Parathyroid adenoma (tissue), 2 donors: ENCODE results near the gene HOXA6.
A peak's percentile ranks its signal among the peaks of the same experiment; 100 is the strongest.

ENCODE experiments used
- H2AFZ ChIP-seq: fragments of 300-600 bp; sonication (generic); one replicate; pipeline ENCODE4 v1.7.0; 2017; ENCODE audit warnings: antibody characterized with exemption, mild to moderate bottlenecking
- H3K27ac ChIP-seq: fragments of 300-600 bp; sonication (generic); one replicate; pipeline ENCODE4 v1.7.0; 2017
- H3K27me3 ChIP-seq: fragments of 300-600 bp; sonication (generic); one replicate; pipeline ENCODE4 v1.7.0; 2017; ENCODE audit warnings: low read length; ENCODE audit not compliant: control insufficient read depth, insufficient read depth
- H3K36me3 ChIP-seq: fragments of 300-600 bp; sonication (generic); one replicate; pipeline ENCODE4 v1.7.0; 2017; ENCODE audit warnings: low read length; ENCODE audit not compliant: control insufficient read depth, insufficient read depth
- H3K4me1 ChIP-seq: fragments of 300-600 bp; sonication (generic); one replicate; pipeline ENCODE4 v1.7.0; 2017; ENCODE audit warnings: control low read depth
- H3K4me2 ChIP-seq: fragments of 300-600 bp; sonication (generic); one replicate; pipeline ENCODE4 v1.7.0; 2017; ENCODE audit warnings: low read length
- H3K4me3 ChIP-seq: fragments of 300-600 bp; sonication (generic); one replicate; pipeline ENCODE4 v1.7.0; 2017; ENCODE audit warnings: low read depth, low read length
- H3K79me2 ChIP-seq: fragments of 300-600 bp; sonication (generic); one replicate; pipeline ENCODE4 v1.7.0; 2017; ENCODE audit warnings: control low read depth
- H3K9ac ChIP-seq: fragments of 300-600 bp; sonication (generic); one replicate; pipeline ENCODE4 v1.7.0; 2017; ENCODE audit warnings: mild to moderate bottlenecking
- H3K9me3 ChIP-seq: fragments of 300-600 bp; sonication (generic); one replicate; pipeline ENCODE4 v1.7.0; 2017; ENCODE audit warnings: low read length; ENCODE audit not compliant: control insufficient read depth
- TF ChIP-seq, protein P1 (sequence below): fragments of 300-600 bp; sonication (generic); IDR thresholded peaks from one replicate; pipeline ENCODE4 v1.7.0; 2017; ENCODE audit warnings: antibody characterized with exemption, mild to moderate bottlenecking
- donor health status: primary hyperparathyroidism.

Gene HOXA6

DNA sequence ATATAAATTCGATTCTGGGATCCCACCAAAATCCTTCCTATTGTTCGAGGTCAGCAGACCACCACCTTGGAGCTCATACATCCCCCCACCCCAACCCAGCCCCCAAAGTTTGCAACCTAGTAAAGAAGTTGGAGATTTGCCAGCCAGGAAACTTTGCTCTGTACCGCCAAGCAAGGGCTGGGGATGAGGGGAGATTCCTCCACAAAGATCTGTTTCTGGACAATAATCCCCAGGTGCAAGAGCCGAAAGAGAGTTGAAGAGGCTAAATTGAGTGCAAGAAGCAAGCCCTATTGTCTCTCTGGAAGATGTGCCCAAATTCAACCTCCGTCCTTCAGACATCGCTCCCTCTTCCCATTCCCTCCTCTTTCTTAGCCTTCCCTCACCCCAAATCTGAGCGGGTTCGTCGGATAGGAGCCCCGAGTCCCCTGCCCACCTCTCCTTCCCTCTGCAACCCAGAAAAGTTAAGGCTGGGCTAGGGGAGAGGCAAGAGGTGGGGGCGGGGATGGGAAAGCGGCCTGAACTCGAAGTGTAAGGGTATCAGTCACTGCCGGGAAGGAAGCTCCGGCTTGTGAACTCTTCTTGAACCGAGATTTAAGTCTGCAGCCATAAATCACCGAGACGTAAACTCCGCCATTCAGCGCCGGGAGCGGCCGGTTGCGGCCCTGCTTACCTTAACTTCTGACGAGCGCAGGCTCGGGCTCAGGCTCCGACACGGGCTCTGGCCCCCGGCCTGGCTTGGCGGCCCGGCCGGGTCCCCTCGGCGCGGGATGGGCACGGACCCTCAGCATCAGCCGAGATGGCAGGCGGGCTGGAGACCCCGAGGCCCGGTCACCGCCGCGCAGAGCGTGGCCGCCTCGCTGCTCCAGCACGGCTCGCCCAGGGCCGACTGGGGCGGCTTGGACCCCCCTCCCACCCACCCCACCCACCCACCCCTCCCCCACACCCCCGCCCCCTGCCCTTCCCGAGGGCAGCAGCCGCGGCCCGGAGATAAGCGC is 34.3 kb downstream of the HOXA6 start:
- Histone ChIP-seq H3K79me2 (no peaks in the 10 kb centered on the region), H3K27ac (peak overlapping the region; percentile 55), H3K4me2 (peak overlapping the region; percentile 86), H3K27me3 (no peaks in the 10 kb centered on the region), H3K9me3 (no peaks in the 10 kb centered on the region), H2AFZ (peak overlapping the region; percentile 2), H3K4me3 (peak overlapping the region; percentile 97), H3K9ac (no peak overlapping the region), H3K4me1 (no peaks in the 10 kb centered on the region), H3K36me3 (no peaks in the 10 kb centered on the region)
- TF ChIP-seq, protein P1, sequence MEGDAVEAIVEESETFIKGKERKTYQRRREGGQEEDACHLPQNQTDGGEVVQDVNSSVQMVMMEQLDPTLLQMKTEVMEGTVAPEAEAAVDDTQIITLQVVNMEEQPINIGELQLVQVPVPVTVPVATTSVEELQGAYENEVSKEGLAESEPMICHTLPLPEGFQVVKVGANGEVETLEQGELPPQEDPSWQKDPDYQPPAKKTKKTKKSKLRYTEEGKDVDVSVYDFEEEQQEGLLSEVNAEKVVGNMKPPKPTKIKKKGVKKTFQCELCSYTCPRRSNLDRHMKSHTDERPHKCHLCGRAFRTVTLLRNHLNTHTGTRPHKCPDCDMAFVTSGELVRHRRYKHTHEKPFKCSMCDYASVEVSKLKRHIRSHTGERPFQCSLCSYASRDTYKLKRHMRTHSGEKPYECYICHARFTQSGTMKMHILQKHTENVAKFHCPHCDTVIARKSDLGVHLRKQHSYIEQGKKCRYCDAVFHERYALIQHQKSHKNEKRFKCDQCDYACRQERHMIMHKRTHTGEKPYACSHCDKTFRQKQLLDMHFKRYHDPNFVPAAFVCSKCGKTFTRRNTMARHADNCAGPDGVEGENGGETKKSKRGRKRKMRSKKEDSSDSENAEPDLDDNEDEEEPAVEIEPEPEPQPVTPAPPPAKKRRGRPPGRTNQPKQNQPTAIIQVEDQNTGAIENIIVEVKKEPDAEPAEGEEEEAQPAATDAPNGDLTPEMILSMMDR, result no peak

DNA sequence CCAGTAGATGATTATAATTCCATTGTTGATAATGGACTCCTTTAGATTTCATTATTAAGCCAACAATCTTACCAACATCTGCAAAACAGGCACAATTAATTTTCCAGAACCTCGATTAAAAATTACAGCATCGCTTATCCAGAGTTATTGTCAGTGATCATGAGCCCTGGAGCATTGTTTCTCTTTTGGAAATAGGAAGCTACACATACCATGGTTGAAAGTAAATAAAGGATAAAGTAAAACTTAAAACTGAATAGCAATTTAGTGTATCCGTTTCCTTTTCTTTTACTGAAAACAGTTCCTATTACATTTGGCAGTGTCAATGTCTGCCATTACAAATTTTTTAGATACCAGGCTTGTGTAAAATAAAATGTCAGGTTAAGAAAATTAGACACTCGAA is 35.2 kb downstream of the HOXA6 start:
- Histone ChIP-seq H3K9me3 (no peaks in the 10 kb centered on the region), H3K4me3 (peak overlapping the region; percentile 97), H3K4me1 (no peaks in the 10 kb centered on the region), H3K79me2 (no peaks in the 10 kb centered on the region), H2AFZ (no peak overlapping the region), H3K27me3 (no peaks in the 10 kb centered on the region), H3K36me3 (no peaks in the 10 kb centered on the region), H3K27ac (peak overlapping the region; percentile 24), H3K9ac (no peak overlapping the region), H3K4me2 (peak overlapping the region; percentile 86)
- TF ChIP-seq, protein P1, result no peak

DNA sequence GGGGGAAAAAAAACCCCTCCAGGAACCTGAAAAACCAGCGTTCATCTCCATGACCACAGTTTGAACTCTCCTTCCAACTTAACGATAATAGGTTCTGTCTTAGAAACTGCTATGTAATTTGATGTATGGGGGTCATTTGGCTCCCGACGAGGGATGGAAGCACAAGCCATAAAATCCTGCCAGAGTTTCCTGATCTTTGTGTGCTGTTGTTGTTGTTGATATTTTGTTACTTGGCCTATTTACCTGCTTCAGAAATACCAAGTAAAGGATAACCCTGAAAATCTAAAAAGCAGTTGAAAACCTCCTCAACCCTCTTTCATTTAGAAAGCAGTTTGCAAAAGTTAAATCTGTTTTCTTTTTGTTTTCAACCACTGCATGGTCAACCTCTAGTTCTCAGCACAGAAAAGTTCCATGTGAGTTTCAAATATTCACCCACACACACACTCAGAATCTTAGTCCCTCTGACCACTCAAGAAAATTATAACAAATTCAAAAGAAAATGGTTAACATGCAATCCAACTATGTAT is 35.8 kb downstream of the HOXA6 start:
- Histone ChIP-seq H3K27ac (peak overlapping the region; percentile 24), H3K27me3 (no peaks in the 10 kb centered on the region), H3K4me2 (peak overlapping the region; percentile 86), H3K4me1 (no peaks in the 10 kb centered on the region), H3K36me3 (no peaks in the 10 kb centered on the region), H3K9ac (no peak overlapping the region), H3K79me2 (no peaks in the 10 kb centered on the region), H2AFZ (no peak overlapping the region), H3K4me3 (peak overlapping the region; percentile 97), H3K9me3 (no peaks in the 10 kb centered on the region)
- TF ChIP-seq, protein P1, result no peak

DNA sequence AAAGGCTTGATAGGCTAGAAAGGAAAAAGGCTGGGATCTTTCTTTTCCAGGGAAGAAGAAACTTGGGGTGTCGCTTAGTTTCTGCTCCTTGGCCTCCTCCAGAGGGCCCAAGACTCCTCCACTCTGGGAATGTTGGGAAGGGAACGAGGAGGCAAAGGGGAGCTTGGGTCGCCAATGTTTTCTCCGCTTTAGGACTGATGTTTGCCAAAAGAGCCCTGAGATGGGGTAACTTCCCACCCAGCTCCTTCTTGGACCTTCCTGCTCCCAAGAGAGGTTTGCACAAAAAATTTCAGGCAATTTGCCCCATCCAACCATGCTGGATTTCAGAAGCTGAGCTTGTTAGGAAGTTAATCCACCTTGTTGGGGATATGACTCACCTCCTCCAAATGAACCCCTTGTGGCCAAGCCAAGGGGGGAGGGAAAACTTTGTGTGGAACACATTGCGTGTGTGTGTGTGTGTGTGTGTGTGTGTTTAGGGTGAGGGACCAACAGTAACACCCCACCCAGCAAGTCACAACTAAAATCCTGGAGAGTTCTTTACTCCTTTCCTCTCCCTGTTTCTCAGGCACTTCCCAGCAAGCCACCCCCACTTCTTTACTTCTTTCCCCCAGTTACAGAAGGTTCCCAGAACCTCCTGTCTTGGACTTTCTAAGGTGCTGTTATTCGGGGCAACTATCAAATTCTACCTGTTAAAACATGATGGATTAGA is 36.4 kb downstream of the HOXA6 start:
- TF ChIP-seq, protein P1, result no peak
- Histone ChIP-seq H3K4me2 (peak overlapping the region; percentile 86), H3K79me2 (no peaks in the 10 kb centered on the region), H3K27ac (peak overlapping the region; percentile 24), H3K27me3 (no peaks in the 10 kb centered on the region), H3K9me3 (no peaks in the 10 kb centered on the region), H2AFZ (no peak overlapping the region), H3K4me3 (peak overlapping the region; percentile 97), H3K4me1 (no peaks in the 10 kb centered on the region), H3K9ac (no peak overlapping the region), H3K36me3 (no peaks in the 10 kb centered on the region)
